PC-3 (cell line): Measurements from ENCODE around the gene C1QTNF3. TPM values are rescaled to one million over a fixed set of nuclear protein-coding genes. Genes with fewer than 3 reads are reported as not detected.

ENCODE experiments used
- ATAC-seq: fragments of 200-7000 bp; cut with Tn5 transposase; 2 replicates; pipeline ENCODE4 v1.9.1; 2020; ENCODE audit warnings: mild to moderate bottlenecking, moderate library complexity
- BruUV-seq: library from RNA; stranded (reverse); fragments of 400-500 nt; replicated peaks from 2 replicates; lab custom pipeline; 2021; lab: Mats Ljungman, UMichigan
- CTCF ChIA-PET: fragments of 300-600 bp; sonication (Branson Sonifier 250); formaldehyde crosslinking; loops from one replicate; lab custom pipeline; 2022; ENCODE audit warnings: antibody characterized with exemption; lab: Charles Lee
- POLR2A ChIA-PET: fragments of 300-600 bp; sonication (Branson Sonifier 250); formaldehyde crosslinking; loops from one replicate; lab custom pipeline; 2022; ENCODE audit warnings: antibody characterized with exemption; ENCODE audit not compliant: unreplicated experiment; lab: Charles Lee
- DNase-seq: peaks from one replicate; pipeline ENCODE4 v3.0.0-alpha.2; 2015
- H2AFZ ChIP-seq: fragments of 300-600 bp; sonication (generic); 2 replicates; pipeline ENCODE4 v1.6.0; 2016; ENCODE audit warnings: antibody characterized with exemption, low read length
- H3F3A ChIP-seq: fragments of 300-600 bp; sonication (generic); one replicate; pipeline ENCODE4 v1.6.0; 2017; ENCODE audit warnings: antibody characterized with exemption, low read length, control low read depth, mild to moderate bottlenecking; ENCODE audit not compliant: unreplicated experiment
- H3K27ac ChIP-seq: fragments of 300-600 bp; sonication (generic); 2 replicates; pipeline ENCODE4 v1.5.1; 2016; ENCODE audit warnings: mild to moderate bottlenecking, low read length
- H3K27me3 ChIP-seq: fragments of 300-600 bp; sonication (generic); 2 replicates; pipeline ENCODE4 v1.6.1; 2016; ENCODE audit warnings: low read length, mixed read lengths
- H3K36me3 ChIP-seq: fragments of 300-600 bp; sonication (generic); 2 replicates; pipeline ENCODE4 v1.6.1; 2016; ENCODE audit warnings: low read depth, mixed run types, low read length, mixed read lengths
- H3K4me1 ChIP-seq: fragments of 300-600 bp; sonication (generic); 2 replicates; pipeline ENCODE4 v1.5.1; 2016; ENCODE audit warnings: low read length; ENCODE audit not compliant: insufficient read depth
- H3K4me2 ChIP-seq: fragments of 300-600 bp; sonication (generic); 2 replicates; pipeline ENCODE4 v1.6.0; 2016; ENCODE audit warnings: low read length
- H3K4me3 ChIP-seq: fragments of 300-600 bp; sonication (generic); 2 replicates; pipeline ENCODE4 v1.5.1; 2016; ENCODE audit warnings: mild to moderate bottlenecking, low read length, mixed read lengths
- H3K79me2 ChIP-seq: fragments of 300-600 bp; sonication (generic); 2 replicates; pipeline ENCODE4 v1.6.1; 2017; ENCODE audit warnings: low read length, mixed read lengths
- H3K9ac ChIP-seq: fragments of 300-600 bp; sonication (generic); 2 replicates; pipeline ENCODE4 v1.6.0; 2016; ENCODE audit warnings: mild to moderate bottlenecking, low read length
- H3K9me2 ChIP-seq: fragments of 300-600 bp; sonication (generic); replicated peaks from 2 replicates; pipeline ENCODE4 v1.6.1; 2016; ENCODE audit warnings: mixed run types, low read length, mixed read lengths
- H3K9me3 ChIP-seq: fragments of 300-600 bp; sonication (generic); 2 replicates; pipeline ENCODE4 v1.6.1; 2016; ENCODE audit warnings: low read length, mixed read lengths
- H4K20me1 ChIP-seq: fragments of 300-600 bp; sonication (generic); 2 replicates; pipeline ENCODE4 v1.6.1; 2016; ENCODE audit warnings: low read length, mixed read lengths
- CTCF ChIP-seq: fragments of 300-600 bp; sonication (generic); conservative IDR thresholded peaks from 2 replicates; pipeline ENCODE4 v1.5.1; 2017; ENCODE audit warnings: antibody characterized with exemption, low read depth, mild to moderate bottlenecking, low read length
- EZH2 ChIP-seq: fragments of 300-600 bp; sonication (generic); IDR thresholded peaks from one replicate; pipeline ENCODE4 v1.6.1; 2017; ENCODE audit warnings: antibody characterized with exemption, mild to moderate bottlenecking, low read length; ENCODE audit not compliant: unreplicated experiment
- EZH2phosphoT487 ChIP-seq: fragments of 300-600 bp; sonication (generic); IDR thresholded peaks from 2 replicates; pipeline ENCODE4 v1.6.1; 2018; ENCODE audit warnings: mild to moderate bottlenecking, antibody characterized with exemption, low read length, borderline replicate concordance
- intact Hi-C: fragments of 100-400 bp; cut with micrococcal nuclease; formaldehyde crosslinking; loops from 2 replicates; pipeline ENCODE4 v1.9.0; 2023
- total RNA-seq: library from RNA; depleted of rRNA; stranded (reverse); fragments of >200 nt; gene quantifications from 2 replicates; pipeline ENCODE4 v1.2.3, GENCODE V29; 2014

C1QTNF3 gene
- total RNA-seq, 1 experiment from 2014 or later, result 1.1 TPM

GRCh38 chr5:34038838-34039237 lies 4.2 kb downstream of the C1QTNF3 start:
- no TSS peak for BruUV-seq
- no peaks in the 10 kb centered on the region for H3K36me3 ChIP-seq
- no peaks in the 10 kb centered on the region for H3F3A ChIP-seq
- H3K9me2 ChIP-seq, result no peaks in the 10 kb centered on the region
- TF ChIP-seq EZH2phosphoT487 (no peak), CTCF (no peak), EZH2 (no peak)
- CTCF ChIA-PET, result no interaction called here
- DNase-seq (no peak), ATAC-seq (no peak)
- no peaks in the 10 kb centered on the region for H4K20me1 ChIP-seq
- H3K4me1 ChIP-seq, result no peaks in the 10 kb centered on the region
- H3K79me2 ChIP-seq, result no peaks in the 10 kb centered on the region
- H3K27ac ChIP-seq, result no peak overlapping the region
- H3K4me3 ChIP-seq, result no peak overlapping the region
- no peaks in the 10 kb centered on the region for H3K9me3 ChIP-seq
- no peaks in the 10 kb centered on the region for H3K27me3 ChIP-seq
- POLR2A ChIA-PET, result no interaction called here
- intact Hi-C loops, result no loop called here
- H3K4me2 ChIP-seq, result no peak overlapping the region
- H2AFZ ChIP-seq, result no peak overlapping the region
- H3K9ac ChIP-seq, result no peak overlapping the region

DNA sequence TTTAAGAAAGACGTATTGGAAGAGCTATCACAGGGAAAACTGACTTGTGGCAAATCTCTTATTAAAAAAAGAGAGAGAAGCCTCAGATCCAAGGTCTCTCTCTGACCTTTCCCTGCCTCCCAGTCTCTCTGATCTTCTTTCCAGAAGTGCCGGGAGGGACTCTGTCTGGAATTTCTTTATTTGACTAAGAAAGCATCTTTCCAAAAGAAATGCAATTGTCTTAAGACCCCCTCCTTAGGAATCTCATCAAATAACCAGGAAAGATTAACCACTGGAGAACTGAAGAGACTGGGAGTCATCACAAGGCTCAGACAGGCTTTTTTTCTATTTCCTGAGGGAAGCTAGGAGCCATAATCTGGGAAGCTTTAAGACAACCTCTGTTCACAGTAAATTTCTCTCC lies 4.6 kb downstream of the C1QTNF3 start:
- ATAC-seq, result no peak

GRCh38 chr5:34037726-34038125 lies 5.3 kb downstream of the C1QTNF3 start:
- no peaks in the 10 kb centered on the region for H3K79me2 ChIP-seq
- H4K20me1 ChIP-seq, result no peaks in the 10 kb centered on the region
- ChIA-PET POLR2A (no interaction called here), CTCF (no interaction called here)
- no peak for ATAC-seq
- no peak overlapping the region for H3K4me2 ChIP-seq
- no peak overlapping the region for H3K9ac ChIP-seq
- no peak overlapping the region for H3K27ac ChIP-seq
- no peak for DNase-seq
- H3K4me3 ChIP-seq, result no peak overlapping the region
- intact Hi-C loops, result no loop called here
- H3K27me3 ChIP-seq, result no peaks in the 10 kb centered on the region
- no peaks in the 10 kb centered on the region for H3K9me2 ChIP-seq
- H3K4me1 ChIP-seq, result no peaks in the 10 kb centered on the region
- no peaks in the 10 kb centered on the region for H3K9me3 ChIP-seq
- BruUV-seq, result no TSS peak
- TF ChIP-seq CTCF (no peak), EZH2phosphoT487 (no peak), EZH2 (no peak)
- no peak overlapping the region for H2AFZ ChIP-seq
- H3K36me3 ChIP-seq, result no peaks in the 10 kb centered on the region
- no peaks in the 10 kb centered on the region for H3F3A ChIP-seq

More for the DNA sequence above, 4.6 kb downstream of the C1QTNF3 start:
- no peak overlapping the region for H3K9ac ChIP-seq
- no peaks in the 10 kb centered on the region for H3K9me2 ChIP-seq
- H3F3A ChIP-seq, result no peaks in the 10 kb centered on the region
- BruUV-seq, result no TSS peak
- no peaks in the 10 kb centered on the region for H3K4me1 ChIP-seq
- H3K9me3 ChIP-seq, result no peaks in the 10 kb centered on the region
- TF ChIP-seq EZH2 (no peak), EZH2phosphoT487 (no peak), CTCF (no peak)
- H3K4me2 ChIP-seq, result no peak overlapping the region
- no peak overlapping the region for H3K4me3 ChIP-seq
- no peaks in the 10 kb centered on the region for H3K36me3 ChIP-seq
- ChIA-PET CTCF (no interaction called here), POLR2A (no interaction called here)
- no peaks in the 10 kb centered on the region for H3K79me2 ChIP-seq
- H3K27me3 ChIP-seq, result no peaks in the 10 kb centered on the region
- H2AFZ ChIP-seq, result no peak overlapping the region
- intact Hi-C loops, result no loop called here
- no peak for DNase-seq
- no peaks in the 10 kb centered on the region for H4K20me1 ChIP-seq
- no peak overlapping the region for H3K27ac ChIP-seq
